ENCODE measurements around the gene AURKA. TPM values are rescaled to one million over a fixed set of nuclear protein-coding genes. Genes with fewer than 3 reads are reported as not detected.
A peak's percentile ranks its signal among the peaks of the same experiment; 100 is the strongest.

Gene AURKA
- total RNA-seq = 100 to 1,000 TPM; 103 to 114 TPM

- CTCF ChIA-PET = interaction anchor here (0.7 to 1.9 kb wide), 8 partner anchors 19 to 93 kb away, joined by 3 to 6 read pairs (median 4); partner anchors contain the start of genes CASS4 and FAM210B
- no peaks in the 10 kb centered on the region for H3K27me3 Mint-ChIP-seq
- peaks cover 43% of the 10 kb centered on the region for H3K4me1 Mint-ChIP-seq
- POLR2A ChIA-PET = interaction anchor here (0.5 to 2.3 kb wide), 5 partner anchors 9 to 37 kb away, joined by 3 to 6 read pairs (median 3); partner anchors contain the start of genes CASS4 and FAM210B
- intact Hi-C loops (cut with DNase I, micrococcal nuclease) = loop anchor here (1.0 kb wide), 4 partner anchors 8 to 76 kb away; partner anchors contain the start of genes RTF2 (in 2 of the 2) and FAM210B (in 1 of the 2)
- DNase-seq = peak; percentile 100
- no peak within 1 kb of the TSS for H3K4me3 Mint-ChIP-seq
- ATAC-seq = peak; percentile 90
- H3K36me3 Mint-ChIP-seq (ENCODE audit: low read depth) = peaks cover 60% of the 10 kb centered on the region
- H3K27ac Mint-ChIP-seq = no peak within 1 kb of the TSS
- no peaks in the 10 kb centered on the region for H3K9me3 Mint-ChIP-seq (ENCODE audit: low read depth)
Observed at GRCh38 chr20:56392132-56392880, at the start of gene AURKA, which contains the start of gene CSTF1. Gene AURKA, minus strand, starts transcription at chr20:56392215. Its CDS starts 4,018 bp downstream, at chr20:56388197. Gene CSTF1, plus strand, starts transcription at chr20:56392645. Its CDS starts 2,908 bp downstream, at chr20:56395553.

GRCh38 chr20:56440346-56441007 is 48.5 kb upstream of the AURKA start:
- Mint-ChIP-seq H3K4me1 (peaks cover 32% of the 10 kb centered on the region), H3K27me3 (no peaks in the 10 kb centered on the region), H3K27ac (peak overlapping the region; percentile 92), H3K4me3 (peak overlapping the region; percentile 35), H3K9me3 (ENCODE audit: low read depth) (no peaks in the 10 kb centered on the region), H3K36me3 (ENCODE audit: low read depth) (peaks cover 13% of the 10 kb centered on the region)
- DNase-seq (peak; percentile 78), ATAC-seq (peak; percentile 57)
- intact Hi-C loops (cut with DNase I, micrococcal nuclease) = loop anchor here (1.0 to 2.0 kb wide), 3 partner anchors 14 to 25 kb away; no protein-coding TSS in a partner anchor
- ChIA-PET CTCF (interaction anchor here (0.9 kb wide), 1 partner anchor 17 kb away, joined by 6 read pairs; no protein-coding TSS in a partner anchor), POLR2A (no interaction called here)

GRCh38 chr20:56439771-56440291 is 47.8 kb upstream of the AURKA start:
- POLR2A ChIA-PET = no interaction called here
- intact Hi-C loops (cut with DNase I, micrococcal nuclease) = loop anchor here (1.0 to 2.0 kb wide), 3 partner anchors 15 to 25 kb away; no protein-coding TSS in a partner anchor

GRCh38 chr20:56438284-56438683 is 46.3 kb upstream of the AURKA start:
- intact Hi-C loops (cut with DNase I, micrococcal nuclease) = no loop called here
- H3K36me3 Mint-ChIP-seq (ENCODE audit: low read depth) = peaks cover 9% of the 10 kb centered on the region
- ChIA-PET CTCF (no interaction called here), POLR2A (no interaction called here)
- H3K27ac Mint-ChIP-seq = no peak overlapping the region
- peaks cover 41% of the 10 kb centered on the region for H3K4me1 Mint-ChIP-seq
- no peaks in the 10 kb centered on the region for H3K27me3 Mint-ChIP-seq
- H3K4me3 Mint-ChIP-seq = no peak overlapping the region
- DNase-seq = no peak
- ATAC-seq = no peak
- H3K9me3 Mint-ChIP-seq (ENCODE audit: low read depth) = no peaks in the 10 kb centered on the region

More at GRCh38 chr20:56439771-56440291, 47.8 kb upstream of the AURKA start:
- CTCF ChIA-PET = interaction anchor here (0.9 kb wide), 1 partner anchor 17 kb away, joined by 6 read pairs; no protein-coding TSS in a partner anchor
- Mint-ChIP-seq H3K27me3 (no peaks in the 10 kb centered on the region), H3K27ac (peak overlapping the region; percentile 92), H3K4me1 (peaks cover 32% of the 10 kb centered on the region), H3K4me3 (no peak overlapping the region), H3K9me3 (ENCODE audit: low read depth) (no peaks in the 10 kb centered on the region), H3K36me3 (ENCODE audit: low read depth) (peaks cover 9% of the 10 kb centered on the region)
- peak; percentile 37 for DNase-seq
- ATAC-seq = peak; percentile 31

GRCh38 chr20:56437196-56437960 is 45.4 kb upstream of the AURKA start:
- Mint-ChIP-seq H3K27me3 (no peaks in the 10 kb centered on the region), H3K4me3 (no peak overlapping the region), H3K27ac (peak overlapping the region; percentile 72), H3K36me3 (ENCODE audit: low read depth) (peaks cover 9% of the 10 kb centered on the region), H3K9me3 (ENCODE audit: low read depth) (no peaks in the 10 kb centered on the region), H3K4me1 (peaks cover 41% of the 10 kb centered on the region)
- DNase-seq (no peak), ATAC-seq (no peak)
- CTCF ChIA-PET = interaction anchor here (0.6 to 0.9 kb wide), 2 partner anchors 16 to 18 kb away, joined by 3 read pairs; no protein-coding TSS in a partner anchor
- POLR2A ChIA-PET = no interaction called here
- intact Hi-C loops (cut with DNase I, micrococcal nuclease) = no loop called here

GRCh38 chr20:56433880-56434255 is 41.9 kb upstream of the AURKA start:
- POLR2A ChIA-PET = interaction anchor here (0.6 kb wide), 1 partner anchor 26 kb away, joined by 3 read pairs; no protein-coding TSS in a partner anchor
- DNase-seq = no peak
- no peak overlapping the region for H3K4me3 Mint-ChIP-seq

GRCh38 chr20:56433221-56433879 is 41.3 kb upstream of the AURKA start:
- Mint-ChIP-seq H3K4me1 (peaks cover 44% of the 10 kb centered on the region), H3K36me3 (ENCODE audit: low read depth) (peaks cover 6% of the 10 kb centered on the region), H3K9me3 (ENCODE audit: low read depth) (no peaks in the 10 kb centered on the region), H3K27me3 (no peaks in the 10 kb centered on the region), H3K27ac (peak overlapping the region; percentile 52), H3K4me3 (no peak overlapping the region)
- ChIA-PET POLR2A (interaction anchor here (0.6 kb wide), 1 partner anchor 26 kb away, joined by 3 read pairs; no protein-coding TSS in a partner anchor), CTCF (interaction anchor here (0.9 to 1.2 kb wide), 4 partner anchors 8 to 15 kb away, joined by 3 to 4 read pairs (median 3); no protein-coding TSS in a partner anchor)
- peak; percentile 34 for ATAC-seq
- intact Hi-C loops (cut with DNase I, micrococcal nuclease) = no loop called here
- no peak for DNase-seq

More at GRCh38 chr20:56433880-56434255, 41.9 kb upstream of the AURKA start:
- intact Hi-C loops (cut with DNase I, micrococcal nuclease) = no loop called here
- H3K27me3 Mint-ChIP-seq = no peaks in the 10 kb centered on the region
- peak overlapping the region; percentile 52 for H3K27ac Mint-ChIP-seq
- peaks cover 6% of the 10 kb centered on the region for H3K36me3 Mint-ChIP-seq (ENCODE audit: low read depth)
- ATAC-seq = peak; percentile 63
- peaks cover 39% of the 10 kb centered on the region for H3K4me1 Mint-ChIP-seq
- H3K9me3 Mint-ChIP-seq (ENCODE audit: low read depth) = no peaks in the 10 kb centered on the region
- CTCF ChIA-PET = interaction anchor here (0.9 to 1.2 kb wide), 3 partner anchors 8 to 16 kb away, joined by 3 read pairs; no protein-coding TSS in a partner anchor

- no peak for DNase-seq
- Mint-ChIP-seq H3K9me3 (ENCODE audit: low read depth) (no peaks in the 10 kb centered on the region), H3K4me3 (no peak overlapping the region), H3K27me3 (no peaks in the 10 kb centered on the region), H3K27ac (no peak overlapping the region), H3K36me3 (ENCODE audit: low read depth) (peaks cover 4% of the 10 kb centered on the region), H3K4me1 (peaks cover 52% of the 10 kb centered on the region)
- no peak for ATAC-seq
- ChIA-PET POLR2A (no interaction called here), CTCF (interaction anchor here (1.2 kb wide), 1 partner anchor 30 kb away, joined by 4 read pairs; no protein-coding TSS in a partner anchor)
- intact Hi-C loops (cut with DNase I, micrococcal nuclease) = no loop called here
Observed at GRCh38 chr20:56431471-56431870, 39.5 kb upstream of the AURKA start.

- intact Hi-C loops (cut with DNase I, micrococcal nuclease) = no loop called here
- Mint-ChIP-seq H3K4me1 (peaks cover 51% of the 10 kb centered on the region), H3K27ac (peak overlapping the region; percentile 87), H3K4me3 (no peak overlapping the region), H3K9me3 (ENCODE audit: low read depth) (no peaks in the 10 kb centered on the region), H3K36me3 (ENCODE audit: low read depth) (peaks cover 4% of the 10 kb centered on the region), H3K27me3 (no peaks in the 10 kb centered on the region)
- ChIA-PET CTCF (interaction anchor here (1.4 kb wide), 1 partner anchor 12 kb away, joined by 3 read pairs; no protein-coding TSS in a partner anchor), POLR2A (no interaction called here)
- ATAC-seq (no peak), DNase-seq (no peak)
Observed at GRCh38 chr20:56430957-56431356, 38.9 kb upstream of the AURKA start.

- ATAC-seq (no peak), DNase-seq (no peak)
- H3K36me3 Mint-ChIP-seq (ENCODE audit: low read depth) = peaks cover 4% of the 10 kb centered on the region
- no peaks in the 10 kb centered on the region for H3K27me3 Mint-ChIP-seq
- no peaks in the 10 kb centered on the region for H3K9me3 Mint-ChIP-seq (ENCODE audit: low read depth)
- ChIA-PET POLR2A (interaction anchor here (1.0 kb wide), 1 partner anchor 17 kb away, joined by 4 read pairs; no protein-coding TSS in a partner anchor), CTCF (interaction anchor here (1.1 to 1.4 kb wide), 2 partner anchors 12 kb away, joined by 3 read pairs; no protein-coding TSS in a partner anchor)
- peak overlapping the region; percentile 54 for H3K4me3 Mint-ChIP-seq
- intact Hi-C loops (cut with DNase I, micrococcal nuclease) = no loop called here
- H3K4me1 Mint-ChIP-seq = peaks cover 50% of the 10 kb centered on the region
- H3K27ac Mint-ChIP-seq = peak overlapping the region; percentile 87
Observed at GRCh38 chr20:56430461-56430860, 38.4 kb upstream of the AURKA start.

Measured in activated CD4-positive, alpha-beta T cell treated with anti-CD3 and anti-CD28 coated beads for 36 hours (primary cell).